HG03469 (cell line): ENCODE measurements around the gene MAD1L1.

ENCODE experiments used
- ATAC-seq: cut with Tn5 transposase; IDR thresholded peaks from one replicate; pipeline ENCODE4 v1.9.1; 2021; ENCODE audit warnings: mild to moderate bottlenecking, moderate library complexity, moderate number of reproducible peaks; ENCODE audit not compliant: unreplicated experiment

MAD1L1 gene

GRCh38 chr7:2242541-2243429 lies 10.0 kb upstream of the MAD1L1 start:
- no peak for ATAC-seq

DNA sequence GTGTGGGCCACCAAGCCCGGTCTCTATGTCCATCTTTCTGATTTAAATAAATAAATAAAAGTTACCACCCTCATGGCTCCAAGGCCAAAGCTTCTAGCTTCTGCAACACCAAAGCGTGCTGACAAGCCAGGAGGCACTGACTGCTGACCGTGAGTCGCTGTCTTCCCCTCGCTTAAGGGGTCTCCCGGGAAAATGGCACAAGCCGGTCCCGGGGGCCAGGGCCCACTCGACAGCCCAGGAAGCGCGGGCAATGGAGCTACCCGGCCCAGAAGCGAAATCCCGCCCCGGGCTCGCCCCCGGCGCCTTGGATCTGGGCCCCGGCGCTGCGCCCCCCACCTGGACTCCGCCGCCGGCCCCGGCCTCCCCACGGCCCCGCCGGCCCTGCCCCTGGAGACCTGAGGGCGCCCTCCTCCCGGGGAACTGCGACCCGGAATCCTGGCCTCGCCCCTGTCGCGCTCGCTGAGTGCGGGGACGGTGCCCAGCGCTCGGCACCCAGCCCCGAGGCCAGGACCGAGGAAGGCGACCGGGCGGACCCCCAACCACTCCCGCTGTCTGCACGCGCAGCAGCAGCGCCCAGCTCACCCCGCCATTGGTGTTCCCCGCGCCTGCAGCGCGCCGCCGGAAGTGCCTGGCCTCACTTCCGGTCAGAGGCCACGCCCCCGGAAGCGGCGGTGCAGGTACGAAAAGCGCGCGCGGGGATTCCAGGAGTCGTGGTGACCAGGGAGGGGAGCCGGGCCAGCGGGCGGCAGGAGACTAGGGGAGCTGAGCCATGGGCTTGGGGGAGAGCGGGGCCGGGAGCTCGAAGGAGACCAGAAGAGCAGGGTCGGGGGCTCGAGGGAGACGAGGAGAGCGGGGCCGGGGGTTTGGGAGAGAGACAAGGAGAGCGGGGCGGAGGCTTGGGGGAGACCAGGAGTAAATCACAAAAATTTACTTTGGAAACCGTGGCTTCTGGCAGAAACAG lies 9.1 kb upstream of the MAD1L1 start, which contains the start of the genes MRM2 and NUDT1:
TSS of gene MRM2 (minus strand) at position 626 of the 961 bp plus-strand sequence. CDS start at position 590, 36 bp downstream.
TSS of gene NUDT1 (plus strand) at position 647 of the 961 bp plus-strand sequence. CDS start 2,349 bp downstream, outside the sequence.
- peak; percentile 40 for ATAC-seq

DNA sequence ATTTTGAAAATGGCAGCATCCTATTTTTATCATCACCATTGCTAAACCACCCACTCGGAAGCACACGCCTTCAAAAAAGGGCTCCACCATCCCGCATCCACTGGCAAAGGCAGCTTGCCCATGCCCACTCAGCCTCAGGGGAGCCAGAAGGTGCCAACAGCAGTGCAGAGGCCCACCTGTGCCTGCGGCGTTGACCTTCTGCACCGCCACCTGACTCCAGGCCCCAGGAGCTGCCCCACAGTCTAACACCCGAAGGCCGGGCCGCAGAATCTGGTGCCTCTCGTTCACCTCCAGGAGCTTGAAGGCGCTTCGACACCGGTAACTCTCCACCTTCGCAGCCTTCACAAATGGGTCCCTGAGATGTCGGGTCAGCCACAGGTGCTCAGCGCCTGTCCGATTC lies 6.5 kb upstream of the MAD1L1 start:
- ATAC-seq: no peak

- ATAC-seq: peak; percentile 60
These were observed 4.4 kb upstream of the MAD1L1 start for GRCh38 chr7:2237109-2237602.

GRCh38 chr7:2233926-2234325 lies 1.2 kb upstream of the MAD1L1 start:
- no peak for ATAC-seq

DNA sequence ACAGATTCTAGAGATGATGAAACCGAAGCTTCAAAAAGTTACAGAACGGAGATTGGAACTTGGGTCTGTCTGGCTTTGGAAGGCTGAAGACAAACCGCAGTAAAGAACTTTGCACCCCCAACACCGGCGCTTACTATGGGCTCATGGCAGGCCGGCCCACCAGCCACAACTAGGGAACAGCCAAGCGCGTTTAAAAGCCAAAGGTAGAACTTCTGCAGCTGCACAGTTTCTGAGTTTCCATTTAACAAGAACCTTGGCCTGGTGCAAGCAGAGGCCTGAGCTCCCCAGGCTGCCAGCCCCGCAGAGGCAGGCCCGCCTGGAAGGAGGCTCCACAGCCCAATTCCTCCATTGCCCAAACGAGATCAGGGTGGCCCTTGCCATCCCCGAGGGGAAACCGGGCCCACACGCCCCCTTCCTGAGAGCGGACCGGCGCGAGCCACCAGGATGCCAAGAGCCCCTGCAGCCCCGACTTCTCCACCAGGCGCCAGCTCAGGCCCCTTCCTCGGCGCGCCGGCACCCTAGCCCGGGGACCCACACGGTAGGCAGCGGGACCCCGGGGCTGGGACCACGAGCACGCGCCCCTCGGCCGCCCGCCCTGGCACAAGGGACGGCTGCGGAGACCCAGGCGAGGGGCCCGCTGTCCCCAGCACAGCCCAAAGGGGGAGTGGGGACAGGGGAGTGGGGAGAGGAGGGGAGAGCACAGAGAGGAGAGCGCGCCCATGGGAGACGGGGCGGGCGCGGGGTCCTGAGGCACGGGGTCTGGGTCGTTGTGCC lies 566 bp downstream of the MAD1L1 start:
- ATAC-seq: peak; percentile 7

DNA sequence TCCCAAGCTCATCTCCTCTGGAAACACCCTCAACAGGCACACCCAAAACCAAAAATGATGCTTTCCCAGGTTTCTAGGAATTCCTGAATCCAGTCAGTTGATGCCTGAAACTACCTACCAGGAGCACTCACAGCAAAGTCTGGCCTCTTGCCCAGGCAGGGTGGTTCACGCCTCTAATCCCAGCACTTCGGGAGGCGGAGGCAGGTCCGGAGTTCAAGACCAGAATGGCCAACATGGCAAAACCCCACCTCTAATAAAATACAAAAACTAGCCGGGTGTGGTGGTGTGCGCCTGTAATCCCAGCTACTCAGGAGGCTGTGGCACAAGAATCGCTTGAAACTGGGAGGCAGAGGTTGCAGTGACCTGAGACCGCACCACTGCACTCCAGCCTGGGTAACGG lies 1.9 kb downstream of the MAD1L1 start:
- ATAC-seq: no peak

GRCh38 chr7:2230226-2230625 lies 2.5 kb downstream of the MAD1L1 start:
- no peak for ATAC-seq

- no peak for ATAC-seq
These were observed 3.3 kb downstream of the MAD1L1 start for GRCh38 chr7:2229467-2229866.

- no peak for ATAC-seq
These were observed 3.8 kb downstream of the MAD1L1 start for GRCh38 chr7:2228921-2229320.

- ATAC-seq: no peak
These were observed 5.0 kb downstream of the MAD1L1 start for GRCh38 chr7:2227699-2228098.

DNA sequence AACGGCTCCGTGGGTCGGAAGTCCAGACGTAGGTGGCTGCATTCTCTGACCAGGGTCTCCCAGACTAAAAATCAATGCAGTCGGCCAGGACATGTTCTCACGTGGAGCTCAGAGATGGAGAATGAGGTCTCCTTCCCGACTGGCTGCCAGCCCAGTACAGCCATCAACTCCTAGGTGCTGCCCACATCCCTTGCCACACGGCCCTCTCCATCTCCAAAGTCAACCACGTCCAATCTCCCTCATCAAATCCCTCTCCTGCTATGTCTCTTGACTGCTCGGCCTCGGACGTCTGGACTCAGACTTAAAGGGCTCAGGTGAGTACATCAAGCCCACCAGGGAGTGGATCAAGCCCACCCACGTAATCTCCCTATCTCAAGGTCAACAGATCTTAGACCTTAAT lies 6.9 kb downstream of the MAD1L1 start:
- no peak for ATAC-seq

- ATAC-seq: no peak
These were observed 7.4 kb downstream of the MAD1L1 start for GRCh38 chr7:2225336-2225735.

- no peak for ATAC-seq
These were observed 7.8 kb downstream of the MAD1L1 start for GRCh38 chr7:2224934-2225333.

- no peak for ATAC-seq
These were observed 8.2 kb downstream of the MAD1L1 start for GRCh38 chr7:2224491-2224928.

- ATAC-seq: no peak
These were observed 9.4 kb downstream of the MAD1L1 start for GRCh38 chr7:2223321-2223720.

- no peak for ATAC-seq
These were observed 10.2 kb downstream of the MAD1L1 start for GRCh38 chr7:2222516-2222915.

DNA sequence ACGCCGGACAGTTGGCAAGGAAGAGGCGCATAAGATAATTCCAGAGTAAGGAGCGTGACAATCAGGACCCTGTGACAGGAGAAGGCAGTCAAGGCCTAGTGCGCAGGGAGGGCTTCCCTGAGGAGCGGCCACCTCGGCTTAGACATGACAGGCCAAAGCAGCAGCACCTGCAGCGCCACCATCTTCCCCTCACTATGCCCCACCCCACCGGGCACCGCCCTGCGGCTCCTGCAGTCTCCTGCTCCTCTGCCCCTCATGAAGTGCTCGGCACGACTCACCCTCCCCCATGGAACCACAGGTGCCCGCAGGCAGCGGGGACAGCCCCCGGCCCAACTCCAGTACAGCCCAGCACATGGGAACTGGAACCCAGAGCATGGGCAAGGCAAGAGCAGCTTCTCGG lies 11.8 kb downstream of the MAD1L1 start:
- ATAC-seq: no peak

- ATAC-seq: no peak
These were observed 12.2 kb downstream of the MAD1L1 start for GRCh38 chr7:2220506-2220905.

GRCh38 chr7:2220030-2220429 lies 12.7 kb downstream of the MAD1L1 start:
- no peak for ATAC-seq
